Testis (tissue), 5 donors: Measurements from ENCODE around the gene BMP3. TPM values are rescaled to one million over a fixed set of nuclear protein-coding genes. Genes with fewer than 3 reads are reported as not detected.

Experiments
- DNase-seq: peaks from one replicate; pipeline ENCODE4 v3.0.0-alpha.2; 2019
- H3K27ac ChIP-seq, 2 donors: fragments of 200-600 bp; sonication (generic); one replicate each; pipeline ENCODE4 v1.5.1; 2019
- H3K27me3 ChIP-seq: fragments of 200-600 bp; sonication (generic); one replicate; pipeline ENCODE4 v1.5.1; 2019
- H3K36me3 ChIP-seq: fragments of 200-600 bp; sonication (generic); one replicate; pipeline ENCODE4 v1.5.1; 2017; ENCODE audit warnings: low read depth; ENCODE audit errors: missing control alignments
- H3K4me1 ChIP-seq: fragments of 200-600 bp; sonication (generic); one replicate; pipeline ENCODE4 v1.5.1; 2019
- H3K4me3 ChIP-seq, 2 donors: fragments of 200-600 bp; sonication (generic); one replicate each; pipeline ENCODE4 v1.5.1; 2017 to 2019
- H3K9me3 ChIP-seq: fragments of 200-600 bp; sonication (generic); one replicate; pipeline ENCODE4 v1.5.1; 2017
- CTCF ChIP-seq, 3 experiments: fragments of 450-650 bp in 2 of 3; fragments of 200-600 bp in 1 of 3; sonication (generic) in 1 of 3; IDR thresholded peaks; one replicate each; pipeline ENCODE4 v1.5.1; 2016 to 2019; ENCODE audit warnings: antibody characterized with exemption in 3 of 3, mild to moderate bottlenecking in 2 of 3, moderate library complexity in 1 of 3
- POLR2A ChIP-seq: fragments of 450-650 bp; IDR thresholded peaks from one replicate; pipeline ENCODE4 v1.6.1; 2017; ENCODE audit warnings: antibody characterized with exemption, mild to moderate bottlenecking, moderate library complexity
- WGBS, 2 donors: methylation state at CpG; one replicate each; pipeline ENCODE4 v1.1.5; 2018; 5-methylcytosine and 5-hydroxymethylcytosine counted together
- intact Hi-C: fragments of 100-400 bp; cut with DNase I; formaldehyde crosslinking; loops from one replicate; pipeline ENCODE4 v1.15.1; 2023; ENCODE audit warnings: low total_unique reads
- long read RNA-seq, 2 donors: transcript quantifications; one replicate each; lab custom pipeline, GENCODE V29; 2026
- polyA plus RNA-seq: library from polyadenylated mRNA; stranded (reverse); fragments of 350-450 nt; fragmentation: Illumina TruSeq; extraction: RNeasy Lipid Tissue Mini Kit (QIAGEN cat#74804); gene quantifications from one replicate; pipeline ENCODE4 v1.2.3, GENCODE V29; 2014; ENCODE audit warnings: low read depth, low replicate concordance; ENCODE audit not compliant: insufficient read depth
- total RNA-seq, 2 donors: library from RNA; depleted of rRNA; stranded (reverse); fragments of >200 nt; gene quantifications; one replicate each; pipeline ENCODE4 v1.2.3, GENCODE V29; 2016

The BMP3 gene
- total RNA-seq (under 1 TPM; 0.16 to 0.25 TPM), polyA plus RNA-seq (0.32 TPM)
- long read RNA-seq, donor 1, full-length matches to known transcripts: 1 of 1 reads
- long read RNA-seq, donor 1, partial matches to known transcripts: 0 of 1 reads
- long read RNA-seq, donor 1, other reads (novel, unspliced or antisense): 0 of 1 reads
- long read RNA-seq, donor 2: 0 reads

DNA sequence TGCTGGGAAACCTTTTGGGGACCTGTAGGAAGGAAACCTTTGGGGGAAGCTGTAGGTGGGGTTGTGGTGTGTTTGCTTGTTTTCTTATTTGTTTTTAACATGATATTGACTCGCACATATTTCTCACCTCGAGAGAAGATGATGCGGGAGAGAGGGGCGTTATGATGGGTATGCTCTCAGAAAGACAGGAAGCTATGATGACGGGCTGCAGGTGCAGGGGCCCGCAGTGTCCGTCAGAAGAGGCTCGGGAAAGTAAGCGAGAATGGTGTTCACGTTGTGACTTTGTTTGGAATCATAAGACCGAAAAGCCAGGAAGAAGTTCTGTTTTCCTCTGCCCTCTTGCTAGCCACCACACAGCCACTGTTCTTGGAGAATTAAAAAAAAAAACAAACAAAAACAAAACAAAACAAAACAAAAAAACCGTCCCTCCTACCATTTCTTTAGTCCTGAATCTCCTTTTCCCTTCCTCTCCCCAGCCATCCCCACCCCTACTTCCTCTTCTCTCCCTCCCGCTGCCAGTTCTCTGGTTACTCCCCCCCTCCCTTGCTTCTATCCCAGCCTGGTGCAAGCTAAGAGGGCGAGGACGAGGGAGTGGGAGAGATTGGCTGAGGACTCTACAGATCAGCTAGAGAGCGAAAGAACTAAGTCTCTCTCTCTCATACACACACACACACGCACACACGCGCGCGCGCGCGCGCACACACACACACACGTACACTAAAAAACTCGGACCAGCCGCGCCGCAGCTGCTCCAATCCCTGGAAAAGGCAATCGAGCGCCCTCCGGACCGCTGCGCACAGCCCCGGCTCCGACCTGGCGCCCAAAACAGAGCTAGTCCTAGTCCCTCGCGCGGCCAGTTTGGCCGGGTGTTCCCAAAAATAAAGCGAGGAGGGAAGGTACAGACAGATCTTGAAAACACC lies at the start of gene BMP3:
Gene BMP3 (plus strand): TSS at position 648 of the 920 bp plus-strand sequence. CDS start 577 bp downstream, outside the sequence.
- H3K27ac ChIP-seq: no peak within 1 kb of the TSS
- no peaks in the 10 kb centered on the region for H3K9me3 ChIP-seq
- peak within 1 kb of the TSS; percentile 40 to 43 for H3K4me3 ChIP-seq
- DNase-seq: peak; percentile 18
- intact Hi-C loops: no loop called here
- 1% methylated on average over 34 to 43 of the region's 43 CpGs for WGBS, 2 donors
- H3K27me3 ChIP-seq: no peaks in the 10 kb centered on the region
- peaks cover 9% of the 10 kb centered on the region for H3K4me1 ChIP-seq
- H3K36me3 ChIP-seq: no peaks in the 10 kb centered on the region
- TF ChIP-seq POLR2A: no peak

- no peaks in the 10 kb centered on the region for H3K9me3 ChIP-seq
- no peaks in the 10 kb centered on the region for H3K36me3 ChIP-seq
- H3K27me3 ChIP-seq: no peaks in the 10 kb centered on the region
- no peak for DNase-seq
- no peak for TF ChIP-seq CTCF (IDR thresholded peaks at IDR 0.05)
- TF ChIP-seq POLR2A: no peak
- intact Hi-C loops: no loop called here
- no peaks in the 10 kb centered on the region for H3K4me1 ChIP-seq
- H3K4me3 ChIP-seq: no peak overlapping the region
- no peak overlapping the region for H3K27ac ChIP-seq
These were observed 44.5 kb upstream of the BMP3 start for GRCh38 chr4:80986011-80986410.

GRCh38 chr4:80989921-80990544 lies 40.5 kb upstream of the BMP3 start:
- H3K9me3 ChIP-seq: no peaks in the 10 kb centered on the region
- H3K36me3 ChIP-seq: no peaks in the 10 kb centered on the region
- no peak overlapping the region for H3K4me3 ChIP-seq
- DNase-seq: peak; percentile 43
- intact Hi-C loops: no loop called here
- TF ChIP-seq CTCF (IDR thresholded peaks at IDR 0.05) (peak; percentile 42 to 69 (median 51)), POLR2A (no peak)
- WGBS, 2 donors: 9 to 14% methylated on average over 2 of the region's 2 CpGs
- no peaks in the 10 kb centered on the region for H3K27me3 ChIP-seq
- H3K4me1 ChIP-seq: no peaks in the 10 kb centered on the region
- no peak overlapping the region for H3K27ac ChIP-seq

DNA sequence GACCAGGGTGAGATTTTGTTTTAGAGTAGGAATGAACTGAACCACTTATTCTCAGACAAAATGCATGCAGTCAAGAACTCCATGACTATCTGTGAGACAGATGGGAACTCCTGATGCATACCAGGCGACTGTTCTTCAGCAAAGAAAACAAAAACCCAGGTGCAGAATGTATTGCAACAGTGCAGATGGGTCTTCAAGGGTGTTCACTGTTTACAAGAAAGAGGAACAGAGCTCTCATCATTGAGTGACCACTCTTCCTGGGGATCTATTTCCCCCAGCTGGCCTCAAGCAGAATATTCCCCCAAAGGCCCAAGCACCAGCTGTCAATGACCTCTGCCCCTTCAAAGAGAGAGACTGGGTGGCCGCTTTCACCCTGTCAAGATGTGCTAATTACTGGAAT lies 39.7 kb upstream of the BMP3 start:
- no peaks in the 10 kb centered on the region for H3K9me3 ChIP-seq
- H3K4me1 ChIP-seq: no peaks in the 10 kb centered on the region
- intact Hi-C loops: no loop called here
- no peaks in the 10 kb centered on the region for H3K36me3 ChIP-seq
- TF ChIP-seq POLR2A (no peak), CTCF (IDR thresholded peaks at IDR 0.05) (no peak)
- 75 to 79% methylated on average over 2 of the region's 2 CpGs for WGBS, 2 donors
- H3K27me3 ChIP-seq: no peaks in the 10 kb centered on the region
- H3K4me3 ChIP-seq: no peak overlapping the region
- no peak overlapping the region for H3K27ac ChIP-seq
- DNase-seq: no peak

DNA sequence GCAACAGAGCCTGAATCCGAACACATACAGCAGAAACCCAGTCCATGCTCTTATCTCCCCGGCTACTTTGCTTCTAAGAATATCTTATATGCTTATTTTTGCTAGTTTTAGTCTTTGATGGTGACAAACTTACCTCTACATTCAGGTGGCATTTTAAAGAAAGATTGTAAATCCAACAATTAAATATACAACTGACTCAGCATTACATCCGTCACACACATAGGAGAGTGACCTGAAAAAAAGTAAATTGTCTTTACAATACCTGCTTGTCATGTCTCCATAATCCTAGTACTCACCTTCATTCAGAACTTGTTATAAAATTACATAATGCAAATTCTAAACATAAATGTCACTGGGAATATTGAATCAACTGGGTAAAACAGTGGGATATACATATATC lies 30.6 kb upstream of the BMP3 start:
- TF ChIP-seq POLR2A: no peak
- TF ChIP-seq CTCF (IDR thresholded peaks at IDR 0.05): no peak
- DNase-seq: no peak
- Histone ChIP-seq H3K36me3 (no peaks in the 10 kb centered on the region), H3K4me3 (no peak overlapping the region), H3K9me3 (no peaks in the 10 kb centered on the region), H3K4me1 (no peaks in the 10 kb centered on the region), H3K27me3 (no peaks in the 10 kb centered on the region), H3K27ac (no peak overlapping the region)
- 79 to 93% methylated on average over 3 of the region's 3 CpGs for WGBS, 2 donors
- intact Hi-C loops: no loop called here
